ENCODE measurements around the gene PPP2R5E.
A peak's percentile ranks its signal among the peaks of the same experiment; 100 is the strongest.

Gene PPP2R5E

GRCh38 chr14:63431466-63431865, 111.7 kb downstream of the PPP2R5E start:
- no peak for DNase-seq

- DNase-seq, result no peak
Measured at GRCh38 chr14:63428486-63428885, 114.7 kb downstream of the PPP2R5E start.

- no peak for DNase-seq
Measured at GRCh38 chr14:63426838-63427352, 116.3 kb downstream of the PPP2R5E start.

- DNase-seq, result no peak
Measured at GRCh38 chr14:63423889-63424288, 119.3 kb downstream of the PPP2R5E start.

- no peak for DNase-seq
Measured at GRCh38 chr14:63423381-63423780, 119.8 kb downstream of the PPP2R5E start.

GRCh38 chr14:63421919-63422318, 121.3 kb downstream of the PPP2R5E start:
- DNase-seq, result no peak

GRCh38 chr14:63421226-63421625, 122.0 kb downstream of the PPP2R5E start:
- no peak for DNase-seq

- no peak for DNase-seq
Measured at GRCh38 chr14:63418020-63418419, 125.2 kb downstream of the PPP2R5E start.

- DNase-seq, result no peak
Measured at GRCh38 chr14:63413009-63413408, 130.2 kb downstream of the PPP2R5E start.

- no peak for DNase-seq
Measured at GRCh38 chr14:63406333-63406732, 136.8 kb downstream of the PPP2R5E start.

GRCh38 chr14:63405715-63406114, 137.5 kb downstream of the PPP2R5E start:
- DNase-seq, result no peak

- no peak for DNase-seq
Measured at GRCh38 chr14:63404906-63405305, 138.3 kb downstream of the PPP2R5E start.

- DNase-seq, result no peak
Measured at GRCh38 chr14:63401646-63402045, 141.5 kb downstream of the PPP2R5E start.

- DNase-seq, result no peak
Measured at GRCh38 chr14:63398952-63399351, 144.2 kb downstream of the PPP2R5E start.

- no peak for DNase-seq
Measured at GRCh38 chr14:63394841-63395240, 148.3 kb downstream of the PPP2R5E start.

- no peak for DNase-seq
Measured at GRCh38 chr14:63394432-63394831, 148.7 kb downstream of the PPP2R5E start.

GRCh38 chr14:63393012-63393411, 150.2 kb downstream of the PPP2R5E start:
- no peak for DNase-seq

- no peak for DNase-seq
Measured at GRCh38 chr14:63392236-63392635, 150.9 kb downstream of the PPP2R5E start.

- DNase-seq, result peak; percentile 14 to 35
Measured at GRCh38 chr14:63388766-63389431, 154.3 kb downstream of the PPP2R5E start.

- no peak for DNase-seq
Measured at GRCh38 chr14:63387711-63388110, 155.5 kb downstream of the PPP2R5E start.

- no peak for DNase-seq
Measured at GRCh38 chr14:63383776-63384367, 159.3 kb downstream of the PPP2R5E start.

- no peak for DNase-seq
Measured at GRCh38 chr14:63378444-63378843, 164.7 kb downstream of the PPP2R5E start.

GRCh38 chr14:63375769-63376168, 167.4 kb downstream of the PPP2R5E start:
- DNase-seq, result no peak

- peak in 1 of 2 experiments; percentile 49 for DNase-seq
Measured at GRCh38 chr14:63371613-63372012, 171.6 kb downstream of the PPP2R5E start.

- DNase-seq, result no peak
Measured at GRCh38 chr14:63371033-63371432, 172.1 kb downstream of the PPP2R5E start.
